Stimulated activated CD8-positive, alpha-beta memory T cell treated with anti-CD3 and anti-CD28 coated beads, Interleukin-15, amount 100 ng/mL, for 24 hours (primary cell): Measurements from ENCODE around the gene FANCG.

Experiments used
- DNase-seq: peaks from one replicate; pipeline ENCODE4 v3.0.0-alpha.2; 2020; ENCODE audit warnings: low read depth

FANCG gene

DNA sequence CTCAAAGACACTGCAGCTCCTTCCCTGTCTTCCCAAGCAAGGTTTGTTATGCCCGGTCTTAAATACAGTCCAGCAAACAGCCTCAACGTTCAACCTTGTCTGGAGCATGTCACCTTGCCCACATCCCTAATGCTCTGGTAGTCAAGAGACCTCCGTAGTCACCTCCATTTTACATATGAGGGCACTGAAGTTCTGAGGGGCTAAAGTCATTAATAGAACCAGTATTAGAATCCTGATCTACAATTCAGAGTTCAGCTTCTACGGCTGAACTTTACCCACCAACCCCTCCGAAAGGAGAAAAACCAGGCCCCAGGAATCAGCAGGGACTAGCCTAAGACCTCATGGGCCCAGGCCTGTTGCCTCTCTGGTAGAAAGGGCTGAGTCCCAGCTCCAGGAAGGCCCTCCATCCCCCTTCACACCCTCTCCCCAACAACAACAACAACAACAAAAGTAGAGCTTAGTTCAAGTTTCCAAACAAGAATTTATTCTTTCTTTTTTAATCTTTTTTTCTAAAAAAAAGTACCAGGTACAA is 24.0 kb upstream of the FANCG start:
- no peak for DNase-seq

DNA sequence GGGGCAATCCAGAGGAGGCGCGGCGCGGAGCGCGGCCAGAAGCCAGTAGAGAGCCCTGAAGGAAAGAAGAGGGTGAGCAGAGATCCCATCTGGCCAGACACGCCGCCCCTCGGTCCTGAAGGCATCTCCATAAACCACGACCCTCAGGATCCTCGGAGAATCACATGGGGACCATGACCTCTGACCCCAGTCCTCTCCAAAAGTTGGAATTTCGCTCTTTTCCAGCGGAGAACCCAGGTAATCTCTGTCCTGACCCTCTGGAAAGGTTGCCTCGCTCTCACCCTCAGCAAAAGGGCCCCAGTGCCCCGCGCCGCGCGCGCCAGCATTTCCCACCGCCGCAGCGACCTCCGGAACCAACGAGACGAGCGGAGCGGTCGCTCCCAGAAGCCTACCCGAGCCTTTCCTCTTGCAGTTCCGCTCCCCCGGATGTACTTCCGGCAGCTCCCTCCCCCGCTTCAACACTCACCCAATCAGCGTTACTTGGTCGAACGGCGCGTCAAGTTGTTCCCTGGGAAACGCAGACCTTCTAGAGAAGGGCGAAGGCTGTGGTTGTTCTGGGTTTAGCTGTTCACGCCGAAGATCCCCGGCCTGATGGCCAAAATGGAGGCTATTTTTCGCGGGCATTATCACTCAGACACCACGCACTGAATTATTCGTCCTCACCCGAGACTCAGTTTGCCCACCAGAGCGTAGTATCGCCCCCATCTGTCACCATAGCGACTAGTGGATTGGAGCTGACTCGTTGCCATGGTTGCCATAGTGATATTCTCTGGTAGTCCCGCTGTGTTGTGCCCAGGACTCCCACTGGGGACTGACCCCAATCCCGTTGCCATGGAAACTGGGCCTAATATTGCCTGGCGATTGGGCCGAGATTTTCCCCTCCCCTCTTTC is 23.3 kb upstream of the FANCG start, which contains the start of gene STOML2:
Gene STOML2, minus strand, starts transcription at position 363 of the 891 bp plus-strand sequence. Its CDS starts 37 bp downstream, at position 326.
- peak; percentile 81 for DNase-seq

DNA sequence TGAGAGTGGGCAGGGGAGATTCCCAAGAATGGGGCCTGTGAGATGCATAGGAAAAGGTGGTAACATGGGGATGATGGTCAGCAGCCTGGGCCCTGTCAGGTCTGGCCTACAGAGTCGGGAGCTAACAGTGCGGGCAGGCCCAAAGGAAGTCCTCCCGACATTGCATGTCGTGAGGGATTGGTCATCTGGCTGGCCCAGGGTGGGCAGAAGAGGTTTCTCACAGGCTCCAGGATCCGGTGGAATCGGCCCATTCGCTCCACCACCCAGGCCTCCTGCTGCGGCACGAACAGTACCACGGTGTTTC is 22.7 kb upstream of the FANCG start:
- DNase-seq = no peak

DNA sequence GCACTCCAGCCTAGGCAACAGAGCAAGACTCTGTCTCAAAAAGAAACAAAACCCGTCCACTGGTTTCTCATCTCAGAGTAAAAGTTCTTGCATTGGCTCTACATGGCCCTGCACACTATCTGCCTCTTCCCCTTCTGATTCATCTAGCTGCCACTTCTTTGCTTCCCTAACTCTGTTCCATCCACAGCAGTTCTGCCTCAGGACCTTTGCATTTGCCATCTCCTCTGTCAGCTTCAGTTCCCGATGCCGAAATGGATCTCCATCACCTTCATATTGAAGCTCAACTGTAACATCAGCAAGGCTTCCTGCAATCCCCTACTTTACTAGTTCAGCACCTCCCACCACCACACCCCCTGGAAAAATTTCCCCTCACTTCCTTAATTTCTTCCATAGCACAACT is 17.8 kb upstream of the FANCG start:
- DNase-seq = no peak

DNA sequence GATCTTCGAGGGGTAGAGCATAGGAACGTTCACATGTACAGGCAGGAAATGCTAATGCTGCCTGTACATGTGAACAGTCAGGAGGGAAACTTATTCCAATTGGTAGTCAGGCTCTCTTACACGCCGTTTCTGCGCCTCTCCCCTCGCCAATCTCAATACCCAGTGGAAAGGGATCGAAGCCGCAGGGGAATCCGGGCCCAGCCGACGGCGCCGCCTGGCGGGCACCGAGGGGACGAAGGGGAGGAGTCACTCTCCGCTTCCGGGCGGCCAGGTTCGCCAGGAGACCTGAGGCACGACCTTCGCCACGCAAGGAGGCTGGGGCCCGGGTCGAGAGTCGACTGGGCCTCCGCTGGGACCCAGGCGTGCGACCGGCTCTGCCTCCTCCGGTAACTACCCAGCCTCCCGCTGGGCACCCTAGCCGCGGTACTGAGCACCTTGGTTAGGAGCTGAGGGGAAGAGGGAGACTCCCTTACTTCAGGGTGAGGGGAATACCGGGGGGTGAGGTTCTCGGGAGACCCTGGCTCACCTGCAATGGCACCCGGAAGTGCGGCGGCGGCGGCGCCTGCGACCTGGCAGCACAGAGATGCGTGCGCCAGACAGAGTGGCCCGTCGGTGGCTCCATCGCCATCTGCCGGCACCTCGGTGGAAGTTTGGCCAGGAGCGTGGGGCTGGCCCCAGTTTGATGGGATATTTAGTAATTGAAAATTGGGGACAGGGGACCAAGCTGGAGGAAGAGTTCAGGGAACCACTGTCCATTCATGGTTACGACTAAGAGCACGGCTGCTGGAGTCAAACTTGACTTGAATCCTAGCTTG is 16.5 kb upstream of the FANCG start, which contains the start of gene PIGO:
Gene PIGO, minus strand, starts transcription at position 557 of the 815 bp plus-strand sequence. CDS start 1,026 bp downstream, outside the sequence.
- peak; percentile 74 for DNase-seq

DNA sequence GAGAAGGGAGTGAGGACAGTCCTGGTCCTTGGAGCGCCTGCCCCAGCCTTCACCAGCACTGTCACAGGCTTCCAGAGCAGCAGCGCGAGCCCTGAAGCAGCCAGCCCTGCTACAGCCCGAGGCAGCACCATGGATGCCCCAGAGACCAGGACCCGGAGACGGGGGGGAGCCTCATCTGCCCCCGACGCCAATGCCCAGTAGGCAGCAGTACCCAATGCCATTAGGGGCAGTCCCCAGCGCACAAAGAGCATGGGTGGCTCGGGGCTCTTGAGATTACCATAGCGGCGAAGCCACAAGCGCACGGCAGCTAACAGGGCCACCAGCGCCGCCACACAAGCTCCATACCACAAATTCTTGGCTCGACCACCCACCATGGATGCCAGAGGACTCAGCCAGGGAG is 11.8 kb upstream of the FANCG start:
- no peak for DNase-seq

DNA sequence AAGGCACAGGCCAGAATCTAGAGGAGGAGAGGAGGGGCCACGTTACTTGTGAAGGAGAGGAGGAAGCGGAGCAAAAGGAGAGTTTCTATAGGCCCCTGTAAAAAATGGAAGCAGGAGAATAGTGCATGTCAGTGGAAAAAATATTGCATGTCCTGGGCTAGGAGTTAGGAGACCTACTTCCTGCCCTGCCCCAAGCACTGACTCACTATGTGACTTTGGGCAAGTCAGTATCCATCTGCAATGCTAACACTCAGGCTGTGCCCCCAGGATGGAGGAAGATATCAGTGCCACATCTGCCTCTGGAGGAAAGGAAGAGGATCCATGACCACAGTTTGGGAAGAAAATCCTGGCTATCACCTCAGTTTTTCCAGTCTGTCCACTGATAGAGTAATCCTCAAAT is 9.7 kb upstream of the FANCG start:
- no peak for DNase-seq

DNA sequence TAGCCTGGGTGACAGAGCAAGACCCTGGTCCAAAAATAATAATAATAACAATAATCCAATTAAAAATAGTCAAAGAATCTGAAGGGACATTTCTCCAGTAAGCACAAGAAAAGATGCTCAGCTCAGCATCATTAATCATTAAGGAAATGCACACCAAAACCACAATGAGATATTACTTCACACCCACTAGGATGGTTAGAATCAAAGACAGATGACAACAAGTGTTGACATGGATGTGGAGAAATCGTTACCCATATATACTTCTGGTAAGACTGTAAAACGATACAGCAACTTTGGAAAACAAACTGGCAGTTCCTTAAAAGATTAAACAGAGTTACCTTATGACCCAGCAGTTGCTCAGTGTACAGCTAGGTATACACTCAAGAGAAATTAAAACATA is 5.3 kb upstream of the FANCG start:
- no peak for DNase-seq

DNA sequence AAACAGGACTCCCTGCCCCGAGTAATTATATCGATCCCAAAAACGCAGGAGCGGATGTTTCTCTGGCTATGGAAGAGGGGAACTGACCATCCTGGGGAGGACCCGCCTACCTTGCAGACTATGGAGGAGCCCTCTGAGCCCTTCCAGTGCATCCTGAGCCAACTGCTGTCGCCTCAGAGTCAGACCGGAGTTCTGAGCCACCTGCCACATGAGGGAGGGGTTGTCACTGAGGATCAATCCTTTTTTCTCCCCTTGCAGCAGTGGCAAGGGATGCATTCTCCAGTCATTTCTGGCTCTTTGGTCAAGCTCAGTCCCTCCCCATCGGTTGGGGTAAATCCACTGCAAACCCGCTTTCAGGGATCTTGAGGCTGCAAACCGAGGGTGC is 709 bp downstream of the FANCG start:
- DNase-seq = no peak

DNA sequence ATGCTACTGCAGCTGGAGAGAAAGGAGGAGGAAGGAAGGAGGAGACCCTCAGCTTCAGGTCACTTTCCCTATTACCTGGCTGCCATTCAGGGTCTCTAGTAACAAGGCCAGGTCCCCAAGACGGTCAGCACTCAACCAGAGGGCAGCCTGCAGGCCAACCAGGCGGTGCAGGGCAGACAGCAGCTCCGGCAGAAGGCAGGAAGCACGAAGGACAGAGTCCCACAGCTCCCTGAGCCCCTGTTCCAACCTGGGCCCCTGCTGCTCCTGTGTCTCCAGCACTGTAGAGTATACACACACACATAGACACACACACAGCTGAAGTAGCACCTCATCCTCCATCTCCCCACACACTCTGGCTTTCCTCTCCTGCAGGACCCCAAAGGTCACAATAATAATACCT is 1.7 kb downstream of the FANCG start:
- no peak for DNase-seq

DNA sequence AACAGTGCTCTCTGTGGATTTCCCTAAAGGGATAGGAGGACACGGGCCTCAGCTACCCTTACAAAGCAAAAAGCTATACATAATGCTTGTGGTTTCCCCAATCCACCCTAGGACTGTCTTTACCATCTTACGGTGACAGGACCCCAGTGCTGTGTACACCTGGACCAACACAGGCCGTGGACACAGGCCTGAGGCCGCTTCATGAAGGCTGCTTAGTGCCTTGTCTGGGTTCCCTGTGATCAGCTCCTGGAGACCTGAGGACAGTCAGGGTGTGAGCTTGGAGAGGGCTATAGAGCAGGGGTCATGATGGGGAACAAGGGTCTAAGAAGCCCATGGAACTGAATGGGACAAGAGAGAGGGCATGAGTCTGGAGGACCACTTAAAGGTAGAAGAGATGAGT is 2.9 kb downstream of the FANCG start:
- DNase-seq = no peak

DNA sequence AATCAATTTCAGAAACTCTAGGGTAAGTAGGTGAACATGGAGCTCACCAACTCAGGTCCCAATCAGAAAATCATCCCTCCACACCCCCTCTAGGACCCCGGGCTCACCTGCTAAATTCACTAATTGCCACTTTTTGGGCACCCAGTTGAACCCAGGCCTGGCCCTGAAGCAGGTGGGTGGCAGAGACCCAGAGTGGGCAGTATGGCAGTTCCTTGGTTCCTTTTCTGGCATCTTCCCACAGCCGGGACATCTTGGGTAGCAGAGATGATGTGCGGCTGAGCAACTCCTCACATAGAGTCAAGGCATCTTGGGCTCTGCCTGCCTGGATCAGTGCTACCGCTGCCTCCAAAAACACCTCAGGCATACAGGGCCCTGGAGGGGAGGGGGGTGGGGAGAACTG is 4.4 kb downstream of the FANCG start:
- DNase-seq = no peak

DNA sequence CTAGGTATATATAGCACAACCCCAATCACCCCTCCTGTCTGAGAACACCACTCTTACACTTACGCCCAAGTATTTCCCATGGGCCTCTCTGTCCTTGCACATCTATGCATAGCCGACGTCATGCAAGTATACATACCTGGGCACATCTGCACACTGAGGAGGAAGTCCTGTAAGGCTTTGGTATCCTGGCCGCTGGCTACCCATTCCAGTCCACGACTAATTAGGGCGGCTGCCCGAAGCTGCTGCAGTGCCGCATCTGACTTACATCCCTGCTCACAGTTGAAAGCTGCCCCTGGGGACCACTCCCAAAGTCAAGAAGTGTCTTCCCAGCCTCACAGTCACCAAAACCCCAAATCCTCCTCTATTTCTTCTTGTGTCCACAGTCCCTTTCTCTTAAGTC is 5.0 kb downstream of the FANCG start:
- DNase-seq = no peak

DNA sequence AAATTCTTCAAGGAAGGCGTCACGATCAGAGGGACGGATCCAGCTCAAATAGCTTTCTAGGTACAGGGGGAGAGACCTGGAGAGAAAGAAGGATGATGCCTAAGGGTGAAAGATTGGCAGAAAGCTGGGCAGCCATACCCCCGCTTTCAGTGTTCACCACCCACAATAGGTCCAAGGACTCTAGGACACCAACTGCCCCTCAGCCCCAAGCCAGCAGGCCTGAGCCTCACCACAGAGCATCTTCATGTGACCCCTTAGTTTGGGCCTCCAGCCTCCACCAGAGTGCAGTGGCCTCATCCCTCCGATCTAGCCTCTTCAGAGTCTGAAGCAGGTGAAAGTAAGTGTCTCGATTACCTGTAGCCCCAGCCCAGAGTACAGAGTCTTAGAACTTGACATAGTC is 5.6 kb downstream of the FANCG start:
- no peak for DNase-seq

DNA sequence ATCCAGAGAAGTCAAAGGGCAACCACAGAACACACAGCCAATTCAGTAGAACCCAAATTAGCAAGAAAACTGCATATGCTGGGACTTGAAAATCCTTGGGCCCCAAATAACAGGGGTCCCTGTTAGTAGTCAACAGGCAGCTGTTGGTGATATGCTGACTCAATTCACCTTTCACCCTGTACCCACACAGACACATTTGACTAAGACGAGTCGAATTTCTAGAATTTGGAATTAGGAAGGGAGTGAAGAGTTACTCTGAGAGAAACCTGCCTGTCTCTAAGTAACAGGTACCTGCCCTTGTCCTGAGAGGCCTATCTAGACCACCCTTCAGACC is 6.5 kb downstream of the FANCG start:
- DNase-seq = no peak

DNA sequence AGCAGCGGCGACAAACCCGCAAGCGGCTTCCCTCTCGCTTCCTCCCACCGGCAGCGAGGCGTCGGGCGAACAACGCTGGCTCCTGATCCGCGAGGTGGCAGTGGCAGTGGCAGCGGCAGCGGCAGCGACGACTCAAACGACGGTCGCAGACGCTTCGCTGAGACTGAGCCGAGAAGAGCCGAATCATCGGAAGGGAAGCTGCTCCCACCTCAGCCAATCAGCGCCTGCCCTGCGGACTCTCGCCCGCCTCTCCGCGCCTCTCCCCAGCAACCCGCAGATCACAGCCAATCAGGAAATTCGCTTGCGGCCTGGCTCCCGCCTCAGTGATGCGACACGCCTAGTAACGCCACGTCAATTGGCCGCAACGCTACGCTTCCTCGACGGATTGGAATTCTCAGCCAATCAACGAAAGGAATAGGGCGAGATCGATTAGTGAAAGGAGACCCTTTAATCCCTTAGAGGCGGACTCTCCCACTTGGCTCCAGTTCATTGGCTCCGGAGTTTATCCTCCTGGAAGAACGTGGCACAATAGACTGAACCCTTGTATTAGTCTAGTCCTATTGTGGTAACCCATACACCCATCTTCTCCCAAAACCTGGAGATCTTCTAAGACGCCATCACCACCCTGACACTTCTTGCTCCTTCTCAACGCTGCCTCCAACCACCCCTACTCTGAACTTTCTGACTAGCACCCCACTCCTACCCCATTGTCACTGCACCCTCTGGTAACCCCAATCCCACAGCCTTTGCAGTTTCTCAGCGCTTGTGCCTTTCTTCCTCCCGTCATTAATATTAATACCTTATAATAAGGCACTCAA is 7.1 kb downstream of the FANCG start, which contains the start of gene VCP:
Gene VCP, minus strand, starts transcription at position 165 of the 818 bp plus-strand sequence. CDS start 272 bp downstream, outside the sequence.
- peak; percentile 82 for DNase-seq

DNA sequence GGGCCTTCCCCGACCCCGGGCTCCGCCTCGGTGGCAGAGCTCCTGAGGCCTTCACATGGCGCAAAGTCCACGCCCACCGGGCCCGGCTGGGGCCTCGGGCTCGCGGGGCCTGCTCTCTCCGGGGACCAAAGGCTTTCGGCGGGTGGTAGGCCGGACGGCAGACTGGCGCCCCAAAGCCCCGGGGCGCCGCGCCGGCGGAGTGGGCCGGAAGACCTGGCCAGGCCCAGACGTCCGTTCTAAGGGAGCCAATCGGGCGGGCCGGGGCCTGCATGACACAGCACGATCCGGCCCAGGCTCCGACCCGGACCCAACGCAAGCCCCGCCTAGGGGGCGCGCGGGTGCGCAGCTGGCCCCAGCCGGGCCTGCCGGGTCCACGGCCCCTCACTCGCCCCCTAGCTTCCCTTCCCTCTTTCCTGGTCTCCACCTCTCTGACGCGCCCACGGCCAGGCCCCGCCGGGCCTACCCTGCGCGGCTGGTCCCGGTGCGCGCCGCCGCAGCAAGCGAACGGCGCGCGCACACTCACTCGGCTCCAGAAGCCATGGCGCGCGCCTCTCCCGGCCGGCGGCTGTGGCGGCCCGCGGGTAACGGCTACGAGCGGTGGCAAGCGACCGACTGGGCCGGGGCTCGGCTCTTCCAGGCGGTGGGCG is 7.8 kb downstream of the FANCG start:
- peak; percentile 53 for DNase-seq

DNA sequence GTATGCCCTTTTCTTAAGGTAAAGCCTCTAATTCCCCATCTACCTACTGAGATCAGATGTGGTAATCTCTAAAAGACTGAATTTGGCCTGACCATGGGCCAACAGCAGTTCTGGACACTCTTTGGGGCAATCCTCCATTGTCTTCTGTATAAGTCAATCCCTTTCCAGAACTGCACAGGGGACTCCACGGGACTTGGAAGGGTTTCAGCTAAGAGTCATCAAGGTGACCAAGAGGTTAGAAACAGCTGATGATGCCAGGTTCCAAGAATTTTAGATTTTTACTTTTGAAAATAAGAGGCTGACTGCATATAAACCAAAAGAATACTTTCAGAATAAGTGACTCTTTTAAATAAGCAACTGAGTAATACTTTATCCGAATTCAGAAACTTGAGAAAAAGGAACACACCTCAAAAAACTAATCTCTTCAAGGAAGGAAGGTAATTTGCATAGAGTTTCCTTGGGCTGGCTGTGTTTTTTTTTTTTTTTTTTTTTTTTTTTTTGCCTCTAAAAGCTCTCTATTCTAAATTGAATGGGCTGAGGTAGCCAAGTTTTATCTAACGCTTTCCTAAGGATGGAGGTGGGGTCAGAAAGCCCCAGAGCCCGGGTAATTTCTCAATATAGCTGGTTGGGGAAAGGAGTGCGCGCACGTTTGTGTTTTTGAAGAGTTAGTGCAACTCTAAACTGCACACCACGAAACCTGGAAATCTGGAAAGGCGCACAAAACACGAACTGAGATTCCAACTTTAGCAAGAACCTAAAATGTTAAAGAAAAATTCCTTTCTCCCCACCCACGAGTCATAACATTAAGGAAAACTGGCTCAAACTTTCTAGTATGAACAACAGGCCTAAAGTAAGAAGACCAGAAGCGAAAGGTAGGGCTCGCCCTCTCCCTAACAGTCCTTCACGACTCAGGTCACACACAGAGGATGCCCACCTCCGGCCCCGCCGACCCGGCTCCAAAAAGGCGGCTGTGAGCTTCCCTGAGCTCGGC is 8.6 kb downstream of the FANCG start:
- DNase-seq = no peak

DNA sequence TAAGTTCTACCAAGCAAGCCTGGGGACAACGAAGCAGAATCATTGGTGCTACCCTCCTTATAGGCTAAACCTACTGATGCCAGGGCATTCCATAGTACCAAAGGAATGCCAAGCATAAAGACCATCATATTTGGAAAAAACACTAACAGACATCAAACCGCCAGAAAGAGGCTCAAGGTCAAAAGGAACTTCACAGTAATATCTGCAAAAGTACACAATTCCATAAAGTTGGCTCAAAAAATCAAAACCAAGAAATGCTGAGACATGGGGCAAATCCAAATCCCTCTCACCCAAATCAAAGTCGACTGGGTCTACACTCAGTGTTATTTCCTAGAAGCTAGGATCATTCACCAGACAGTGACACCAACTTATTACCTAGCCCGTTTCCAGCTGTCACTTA is 10.7 kb downstream of the FANCG start:
- DNase-seq = no peak

DNA sequence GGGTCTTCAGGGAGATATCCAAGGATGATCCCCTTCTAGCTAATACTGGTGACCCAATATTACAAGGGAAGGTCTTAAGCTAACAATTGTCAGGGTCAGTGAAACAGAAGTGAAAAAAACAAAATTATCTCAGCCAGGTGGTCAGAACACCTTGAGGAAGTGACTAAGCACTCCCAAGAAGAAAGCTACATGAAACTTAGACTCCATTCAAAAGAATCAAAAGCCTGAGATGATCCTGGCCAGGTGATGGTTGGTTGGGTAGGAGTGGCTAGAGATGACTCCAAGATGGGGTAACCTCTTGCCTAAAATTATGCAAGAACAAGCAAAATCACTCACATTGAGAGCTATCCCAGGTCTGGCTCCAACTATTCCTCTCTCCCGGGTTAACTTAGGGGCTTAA is 12.7 kb downstream of the FANCG start:
- no peak for DNase-seq
